ENCODE data around the gene C11orf68. TPM values are rescaled to one million over a fixed set of nuclear protein-coding genes. Genes with fewer than 3 reads are reported as not detected.

Gene C11orf68
- total RNA-seq, 1 donor from 2014 or later, result 6.9 TPM

DNA sequence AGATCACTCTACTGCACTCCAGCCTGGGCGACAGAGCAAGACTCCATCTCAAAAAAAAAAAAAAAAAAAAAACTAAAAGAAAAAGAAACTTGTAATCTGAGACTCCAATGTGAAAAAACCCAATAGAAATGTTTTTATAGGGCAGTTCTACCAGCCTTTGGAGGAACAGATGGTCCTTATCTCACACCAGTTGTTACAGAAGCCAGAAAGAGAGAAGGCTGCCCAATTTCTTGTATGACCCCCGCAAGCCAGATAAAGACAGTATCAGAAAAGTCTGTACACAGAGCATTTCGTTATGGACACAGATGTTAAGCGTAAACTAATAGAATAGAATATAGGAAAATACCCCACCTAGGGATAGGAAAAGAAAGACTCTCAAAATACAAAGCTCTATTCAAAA, 15.2 kb upstream of the C11orf68 start:
- H3K9me3 ChIP-seq (ENCODE audit: low read depth), result no peaks in the 10 kb centered on the region
- no peak for TF ChIP-seq EZH2 (IDR thresholded peaks at IDR 0.05)
- TF ChIP-seq, protein P1, sequence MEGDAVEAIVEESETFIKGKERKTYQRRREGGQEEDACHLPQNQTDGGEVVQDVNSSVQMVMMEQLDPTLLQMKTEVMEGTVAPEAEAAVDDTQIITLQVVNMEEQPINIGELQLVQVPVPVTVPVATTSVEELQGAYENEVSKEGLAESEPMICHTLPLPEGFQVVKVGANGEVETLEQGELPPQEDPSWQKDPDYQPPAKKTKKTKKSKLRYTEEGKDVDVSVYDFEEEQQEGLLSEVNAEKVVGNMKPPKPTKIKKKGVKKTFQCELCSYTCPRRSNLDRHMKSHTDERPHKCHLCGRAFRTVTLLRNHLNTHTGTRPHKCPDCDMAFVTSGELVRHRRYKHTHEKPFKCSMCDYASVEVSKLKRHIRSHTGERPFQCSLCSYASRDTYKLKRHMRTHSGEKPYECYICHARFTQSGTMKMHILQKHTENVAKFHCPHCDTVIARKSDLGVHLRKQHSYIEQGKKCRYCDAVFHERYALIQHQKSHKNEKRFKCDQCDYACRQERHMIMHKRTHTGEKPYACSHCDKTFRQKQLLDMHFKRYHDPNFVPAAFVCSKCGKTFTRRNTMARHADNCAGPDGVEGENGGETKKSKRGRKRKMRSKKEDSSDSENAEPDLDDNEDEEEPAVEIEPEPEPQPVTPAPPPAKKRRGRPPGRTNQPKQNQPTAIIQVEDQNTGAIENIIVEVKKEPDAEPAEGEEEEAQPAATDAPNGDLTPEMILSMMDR (IDR thresholded peaks at IDR 0.05), result no peak

DNA sequence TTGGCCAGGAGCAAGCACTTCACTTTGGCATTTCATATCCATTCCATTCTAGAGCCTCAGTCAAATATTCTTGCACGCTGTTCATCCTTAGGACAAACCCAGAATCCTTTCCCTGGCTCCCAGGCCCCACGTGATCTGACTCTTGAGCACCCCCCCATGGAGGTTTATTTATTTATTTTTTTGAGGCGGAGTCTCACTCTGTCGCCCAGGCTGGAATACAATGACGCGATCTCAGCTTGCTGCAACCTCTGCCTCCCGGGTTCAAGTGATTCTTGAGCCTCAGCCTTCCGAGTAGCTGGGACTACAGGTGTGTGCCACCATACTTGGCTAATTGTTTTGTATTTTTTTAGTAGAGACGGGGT, 13.7 kb upstream of the C11orf68 start:
- no peaks in the 10 kb centered on the region for H3K36me3 ChIP-seq
- Mint-ChIP-seq H3K27ac (no peak overlapping the region), H3K36me3 (no peaks in the 10 kb centered on the region), H3K27me3 (ENCODE audit: insufficient read depth, low read depth) (peaks cover 9% of the 10 kb centered on the region), H3K4me3 (no peak overlapping the region), H3K4me1 (peaks cover 20% of the 10 kb centered on the region), H3K9me3 (no peaks in the 10 kb centered on the region)
- H3K4me2 ChIP-seq, result no peak overlapping the region
- peak overlapping the region; percentile 74 for H2AFZ ChIP-seq (replicated peaks)
- no peak overlapping the region for H3K27ac ChIP-seq
- DNase-seq (ENCODE audit: low spot score), result peak; percentile 57
- peaks cover 4% of the 10 kb centered on the region for H3F3A ChIP-seq (ENCODE audit: low read depth)
- no peak overlapping the region for H3K9ac ChIP-seq
- H3K4me1 ChIP-seq, result no peaks in the 10 kb centered on the region
- H3K4me3 ChIP-seq, result no peak overlapping the region
- no peaks in the 10 kb centered on the region for H4K20me1 ChIP-seq (ENCODE audit: low read depth)
- H3K79me2 ChIP-seq (ENCODE audit: low read depth), result no peaks in the 10 kb centered on the region
- no peaks in the 10 kb centered on the region for H3K27me3 ChIP-seq
- TF ChIP-seq EZH2phosphoT487 (IDR thresholded peaks at IDR 0.05), result no peak
- TF ChIP-seq, protein P1 (IDR thresholded peaks at IDR 0.05), result peak; percentile 41
- no peaks in the 10 kb centered on the region for H3K9me3 ChIP-seq (ENCODE audit: low read depth)

More for the DNA sequence above, 15.2 kb upstream of the C11orf68 start:
- no peak overlapping the region for H3K27ac ChIP-seq
- no peaks in the 10 kb centered on the region for H3K4me1 ChIP-seq
- no peak overlapping the region for H3K4me3 ChIP-seq
- Mint-ChIP-seq H3K36me3 (no peaks in the 10 kb centered on the region), H3K4me1 (peaks cover 33% of the 10 kb centered on the region), H3K27me3 (ENCODE audit: insufficient read depth, low read depth) (peaks cover 10% of the 10 kb centered on the region), H3K27ac (no peak overlapping the region), H3K9me3 (no peaks in the 10 kb centered on the region), H3K4me3 (no peak overlapping the region)
- H4K20me1 ChIP-seq (ENCODE audit: low read depth), result no peaks in the 10 kb centered on the region
- H3K79me2 ChIP-seq (ENCODE audit: low read depth), result no peaks in the 10 kb centered on the region
- no peak overlapping the region for H3K4me2 ChIP-seq
- peaks cover 10% of the 10 kb centered on the region for H3F3A ChIP-seq (ENCODE audit: low read depth)
- H3K27me3 ChIP-seq, result no peaks in the 10 kb centered on the region
- no peaks in the 10 kb centered on the region for H3K36me3 ChIP-seq
- no peak for DNase-seq (ENCODE audit: low spot score)
- no peak overlapping the region for H2AFZ ChIP-seq (replicated peaks)
- no peak overlapping the region for H3K9ac ChIP-seq

- peak; percentile 35 for DNase-seq (ENCODE audit: low spot score)
- no peaks in the 10 kb centered on the region for H3K9me3 Mint-ChIP-seq
- Histone ChIP-seq H3F3A (ENCODE audit: low read depth) (no peaks in the 10 kb centered on the region), H3K36me3 (no peaks in the 10 kb centered on the region), H3K4me3 (no peak overlapping the region), H3K4me2 (no peak overlapping the region), H3K9ac (no peak overlapping the region), H3K9me3 (ENCODE audit: low read depth) (no peaks in the 10 kb centered on the region), H3K27ac (no peak overlapping the region), H3K79me2 (ENCODE audit: low read depth) (no peaks in the 10 kb centered on the region), H4K20me1 (ENCODE audit: low read depth) (no peaks in the 10 kb centered on the region), H3K27me3 (no peaks in the 10 kb centered on the region), H3K4me1 (no peaks in the 10 kb centered on the region), H2AFZ (replicated peaks) (peak overlapping the region; percentile 74)
- H3K4me3 Mint-ChIP-seq, result peak overlapping the region; percentile 41
- H3K4me1 Mint-ChIP-seq, result peaks cover 16% of the 10 kb centered on the region
- peaks cover 9% of the 10 kb centered on the region for H3K27me3 Mint-ChIP-seq (ENCODE audit: insufficient read depth, low read depth)
- H3K27ac Mint-ChIP-seq, result no peak overlapping the region
- TF ChIP-seq, protein P1 (IDR thresholded peaks at IDR 0.05), result no peak
- TF ChIP-seq EZH2 (IDR thresholded peaks at IDR 0.05) (no peak), EZH2phosphoT487 (IDR thresholded peaks at IDR 0.05) (no peak)
- H3K36me3 Mint-ChIP-seq, result no peaks in the 10 kb centered on the region
Measured at GRCh38 chr11:65931773-65932557, 13.1 kb upstream of the C11orf68 start.

Measured in neural progenitor cell (in vitro differentiated cells).